ENCODE data around the gene CLC. TPM values are rescaled to one million over a fixed set of nuclear protein-coding genes. Genes with fewer than 3 reads are reported as not detected.
"Not testable (repeated sequence)": the region's sequence is repeated elsewhere in the genome, so short reads cannot be mapped to it uniquely, and the experiment has no call there.

The CLC gene
- not detected in 2 replicates for total RNA-seq (2014; rRNA removed)
- polyA plus RNA-seq (2012): not detected

- no peak for DNase-seq (ENCODE audit: low read depth)
These were observed at the start of gene CLC for GRCh38 chr19:39737891-39738290. Gene CLC (minus strand): TSS chr19:39738029. CDS start chr19:39737952, 77 bp downstream.

GRCh38 chr19:39780894-39781293, 43.1 kb upstream of the CLC start:
- no peak for DNase-seq (ENCODE audit: low read depth)

GRCh38 chr19:39778763-39779162, 40.9 kb upstream of the CLC start, which contains the start of gene LEUTX:
Gene LEUTX (plus strand): TSS chr19:39778854. CDS start chr19:39778921, 67 bp downstream.
- no peak for DNase-seq (ENCODE audit: low read depth)

GRCh38 chr19:39768786-39769185, 31.0 kb upstream of the CLC start:
- no peak for DNase-seq (ENCODE audit: low read depth)

- no peak for DNase-seq (ENCODE audit: low read depth)
These were observed 30.5 kb upstream of the CLC start for GRCh38 chr19:39768334-39768733.

GRCh38 chr19:39765091-39766076, 27.6 kb upstream of the CLC start:
- DNase-seq (ENCODE audit: low read depth): peak; percentile 38

GRCh38 chr19:39761851-39762250, 24.0 kb upstream of the CLC start:
- DNase-seq (ENCODE audit: low read depth): not testable (repeated sequence)

- DNase-seq (ENCODE audit: low read depth): no peak
These were observed 21.8 kb upstream of the CLC start for GRCh38 chr19:39759457-39760184.

- DNase-seq (ENCODE audit: low read depth): no peak
These were observed 17.1 kb upstream of the CLC start for GRCh38 chr19:39754971-39755370.

GRCh38 chr19:39754544-39754943, 16.7 kb upstream of the CLC start:
- DNase-seq (ENCODE audit: low read depth): no peak

GRCh38 chr19:39752795-39753194, 15.0 kb upstream of the CLC start:
- DNase-seq (ENCODE audit: low read depth): no peak

GRCh38 chr19:39752390-39752789, 14.6 kb upstream of the CLC start:
- DNase-seq (ENCODE audit: low read depth): no peak

GRCh38 chr19:39749981-39750380, 12.2 kb upstream of the CLC start:
- DNase-seq (ENCODE audit: low read depth): no peak

- DNase-seq (ENCODE audit: low read depth): no peak
These were observed 9.2 kb upstream of the CLC start for GRCh38 chr19:39746836-39747529.

GRCh38 chr19:39745643-39746042, 7.8 kb upstream of the CLC start:
- DNase-seq (ENCODE audit: low read depth): no peak

- no peak for DNase-seq (ENCODE audit: low read depth)
These were observed 2.6 kb upstream of the CLC start for GRCh38 chr19:39740395-39740794.

GRCh38 chr19:39738814-39739213, 985 bp upstream of the CLC start:
- no peak for DNase-seq (ENCODE audit: low read depth)

GRCh38 chr19:39737351-39737750, 478 bp downstream of the CLC start:
- peak; percentile 1 for DNase-seq (ENCODE audit: low read depth)

- no peak for DNase-seq (ENCODE audit: low read depth)
These were observed 1.7 kb downstream of the CLC start for GRCh38 chr19:39736088-39736487.

- no peak for DNase-seq (ENCODE audit: low read depth)
These were observed 2.1 kb downstream of the CLC start for GRCh38 chr19:39735688-39736087.

GRCh38 chr19:39733841-39734240, 4.0 kb downstream of the CLC start:
- no peak for DNase-seq (ENCODE audit: low read depth)

GRCh38 chr19:39731685-39732084, 6.1 kb downstream of the CLC start:
- DNase-seq (ENCODE audit: low read depth): no peak
